K562 (cell line): ENCODE data around the gene ABR. TPM values are rescaled to one million over a fixed set of nuclear protein-coding genes. Genes with fewer than 3 reads are reported as not detected.

Experiments
- ATAC-seq: fragments of 200-7000 bp; cut with Tn5 transposase; 3 replicates; pipeline ENCODE4 v1.9.1; 2020; ENCODE audit warnings: moderate library complexity
- BruUV-seq: library from RNA; stranded (reverse); fragments of 400-500 nt; replicated peaks from 2 replicates; lab custom pipeline; 2021; lab: Mats Ljungman, UMichigan
- CTCF ChIA-PET: fragments of 300-600 bp; formaldehyde crosslinking; extraction: SDS; loops from one replicate; lab custom pipeline; 2021; ENCODE audit warnings: low intra/inter-chr PET ratio; lab: Yijun Ruan, JAX
- POLR2A ChIA-PET: fragments of 300-600, 350-650 bp; sonication (Branson Sonifier 250); formaldehyde crosslinking; extraction: SDS; loops from one replicate; lab custom pipeline; 2021; ENCODE audit warnings: antibody characterized with exemption, inconsistent platforms; lab: Yijun Ruan, JAX
- DNase-seq, 4 experiments: peaks; one replicate each; pipeline versions ENCODE4 v3.0.0 to v3.0.0-alpha.2; 2011 to 2018; ENCODE audit warnings: low spot score in 3 of 4, mixed read lengths in 3 of 4; ENCODE audit errors: extremely low read depth in 1 of 4
- FAIRE-seq: peaks from 2 replicates; lab custom pipeline; 2011; peaks lifted over from hg19 to GRCh38; lab: Jason Lieb, UNC
- H2AFZ ChIP-seq: 2 replicates; pipeline ENCODE4 v1.6.0; 2011; ENCODE audit warnings: low read depth, low read length, control low read depth, inconsistent platforms
- H3K27ac ChIP-seq: fragments of 200-600 bp; 3 replicates; pipeline ENCODE4 v1.8.0; 2011; ENCODE audit warnings: low read depth, mild to moderate bottlenecking, control low read depth, inconsistent platforms, low read length, moderate library complexity, mixed read lengths; ENCODE audit errors: extremely low read depth
- H3K27me3 ChIP-seq, 2 experiments: fragments of 300-600 bp in 1 of 2; 2 replicates in 1 of 2; 3 replicates in 1 of 2; pipeline versions ENCODE4 v1.6.0 to v1.8.0; 2011; ENCODE audit warnings: inconsistent platforms in 2 of 2, low read length in 2 of 2, mild to moderate bottlenecking in 1 of 2, mixed read lengths in 1 of 2, moderate library complexity in 1 of 2; ENCODE audit not compliant: control insufficient read depth in 2 of 2, insufficient read depth in 2 of 2
- H3K36me3 ChIP-seq: fragments of 300-600 bp; 3 replicates; pipeline ENCODE4 v1.8.0; 2011; ENCODE audit warnings: mild to moderate bottlenecking, low read length, inconsistent platforms; ENCODE audit not compliant: control insufficient read depth, insufficient read depth
- H3K4me1 ChIP-seq, 2 experiments: fragments of 200-600 bp in 1 of 2; replicated peaks in 1 of 2; 2 replicates in 1 of 2; 3 replicates in 1 of 2; pipeline versions ENCODE4 v1.5.1 to v1.8.0; 2011; ENCODE audit warnings: inconsistent platforms in 2 of 2, low read length in 2 of 2, mild to moderate bottlenecking in 1 of 2, mixed read lengths in 1 of 2, moderate library complexity in 1 of 2; ENCODE audit not compliant: control insufficient read depth in 2 of 2, insufficient read depth in 2 of 2
- H3K4me2 ChIP-seq: 2 replicates; pipeline ENCODE4 v1.6.1; 2011; ENCODE audit warnings: low read length, control low read depth, inconsistent platforms, mixed read lengths; ENCODE audit not compliant: insufficient read depth
- H3K4me3 ChIP-seq: fragments of 200-600 bp; sonication (generic), shearing (Covaris generic); 2 replicates; pipeline ENCODE4 v1.5.1; 2016; ENCODE audit warnings: control low read depth, inconsistent platforms
- H3K79me2 ChIP-seq: fragments of 200-600 bp; 3 replicates; pipeline ENCODE4 v1.8.0; 2011; ENCODE audit warnings: low read length, inconsistent platforms; ENCODE audit not compliant: control insufficient read depth, insufficient read depth
- H3K9ac ChIP-seq, 2 experiments: 2 replicates each; pipeline versions ENCODE4 v1.6.0 to v1.6.1; 2011; ENCODE audit warnings: low read depth in 2 of 2, low read length in 2 of 2, control low read depth in 1 of 2, inconsistent platforms in 1 of 2, mild to moderate bottlenecking in 1 of 2, mixed read lengths in 1 of 2; ENCODE audit not compliant: insufficient read depth in 1 of 2
- H3K9me1 ChIP-seq: one replicate; pipeline ENCODE4 v1.6.0; 2011; ENCODE audit warnings: inconsistent platforms, mild to moderate bottlenecking, low read length, moderate library complexity; ENCODE audit not compliant: control insufficient read depth, insufficient read depth
- H3K9me3 ChIP-seq: replicated peaks from 2 replicates; pipeline ENCODE4 v1.5.1; 2011; ENCODE audit warnings: low read depth, low read length, inconsistent platforms; ENCODE audit not compliant: control insufficient read depth, insufficient read depth
- H4K20me1 ChIP-seq: replicated peaks from 2 replicates; pipeline ENCODE4 v1.6.1; 2011; ENCODE audit warnings: low read length, inconsistent platforms, mixed read lengths; ENCODE audit not compliant: control insufficient read depth, insufficient read depth
- ATF3 ChIP-seq, 2 experiments: fragments of 450-650 bp in 1 of 2; sonication (generic) in 1 of 2; formaldehyde crosslinking in 1 of 2; IDR thresholded peaks in 1 of 2; conservative IDR thresholded peaks in 1 of 2; 2 replicates each; pipeline versions ENCODE4 v1.6.1 to v1.8.1; 2016 to 2023; ENCODE audit warnings: mild to moderate bottlenecking in 2 of 2, moderate library complexity in 2 of 2, inconsistent platforms in 1 of 2, missing genetic modification reagents in 1 of 2
- OTX1 ChIP-seq: fragments of 450-650 bp; formaldehyde crosslinking; IDR thresholded peaks from 2 replicates; pipeline ENCODE4 v1.4.0; 2022; ENCODE audit warnings: mild to moderate bottlenecking
- SFPQ ChIP-seq: fragments of 200-400 bp; formaldehyde crosslinking; IDR thresholded peaks from 2 replicates; pipeline ENCODE4 v1.6.1; 2017; ENCODE audit warnings: mild to moderate bottlenecking, low read depth, low read length, moderate library complexity
- ZBTB43 ChIP-seq: sonication (generic); formaldehyde crosslinking; IDR thresholded peaks from 2 replicates; pipeline ENCODE4 v1.8.0; 2023; ENCODE audit warnings: mild to moderate bottlenecking, missing genetic modification reagents
- WGBS: fragments of 100-300 bp; shearing (Covaris generic); methylation state at CpG from one replicate; pipeline ENCODE4 v1.1.6; 2016; ENCODE audit warnings: low coverage, mixed read lengths; ENCODE audit not compliant: insufficient coverage; ENCODE audit errors: missing lambda C conversion rate; 5-methylcytosine and 5-hydroxymethylcytosine counted together
- in situ Hi-C: fragments of 300-500 bp; cut with MboI; formaldehyde crosslinking; loops from 4 replicates; pipeline ENCODE4 v1.15.0; 2018; ENCODE audit warnings: inconsistent platforms, mixed read lengths
- intact Hi-C: fragments of 100-400 bp; cut with micrococcal nuclease; formaldehyde crosslinking; loops from 2 replicates; pipeline ENCODE4 v1.14.2; 2022
- polyA plus RNA-seq, 8 experiments: library from polyadenylated mRNA; depleted of rRNA in 4 of 8; stranded (reverse) in 5 of 8; unstranded in 3 of 8; fragments of >200 nt; fragmentation: Nextera tagmentation in 2 of 8; fragmentation: Illumina TruSeq in 1 of 8; extraction: Ambion mirVana in 2 of 8; extraction: Trizol in 1 of 8; gene quantifications; 2 replicates each; pipeline versions ENCODE4 v1.2.1 to v1.2.3, GENCODE V29; 2011 to 2014; ENCODE audit warnings: inconsistent platforms in 1 of 8, missing spikeins in 1 of 8
- total RNA-seq, 7 experiments: library from RNA; depleted of rRNA in 6 of 7; stranded (reverse); fragments of >200 nt in 6 of 7; fragmentation: Illumina TruSeq in 2 of 7; extraction: Trizol in 2 of 7; gene quantifications; 2 replicates each; pipeline versions ENCODE4 v1.2.1 to v1.2.3, GENCODE V29; 2011 to 2021; ENCODE audit warnings: low replicate concordance in 1 of 7
- TF ChIP-seq, protein P1 (sequence below): fragments of 150-350 bp; IDR thresholded peaks from 2 replicates; pipeline ENCODE4 v1.6.1; 2014; ENCODE audit warnings: low read depth, mild to moderate bottlenecking, low read length, borderline replicate concordance

The ABR gene
- total and polyA plus RNA-seq, 9 of the 15 experiments (the other 6 are each of a cell fraction or from before 2014, with no cell fraction given) = 0.07 to 1.6 (median 0.37) TPM; not detected in 1

DNA sequence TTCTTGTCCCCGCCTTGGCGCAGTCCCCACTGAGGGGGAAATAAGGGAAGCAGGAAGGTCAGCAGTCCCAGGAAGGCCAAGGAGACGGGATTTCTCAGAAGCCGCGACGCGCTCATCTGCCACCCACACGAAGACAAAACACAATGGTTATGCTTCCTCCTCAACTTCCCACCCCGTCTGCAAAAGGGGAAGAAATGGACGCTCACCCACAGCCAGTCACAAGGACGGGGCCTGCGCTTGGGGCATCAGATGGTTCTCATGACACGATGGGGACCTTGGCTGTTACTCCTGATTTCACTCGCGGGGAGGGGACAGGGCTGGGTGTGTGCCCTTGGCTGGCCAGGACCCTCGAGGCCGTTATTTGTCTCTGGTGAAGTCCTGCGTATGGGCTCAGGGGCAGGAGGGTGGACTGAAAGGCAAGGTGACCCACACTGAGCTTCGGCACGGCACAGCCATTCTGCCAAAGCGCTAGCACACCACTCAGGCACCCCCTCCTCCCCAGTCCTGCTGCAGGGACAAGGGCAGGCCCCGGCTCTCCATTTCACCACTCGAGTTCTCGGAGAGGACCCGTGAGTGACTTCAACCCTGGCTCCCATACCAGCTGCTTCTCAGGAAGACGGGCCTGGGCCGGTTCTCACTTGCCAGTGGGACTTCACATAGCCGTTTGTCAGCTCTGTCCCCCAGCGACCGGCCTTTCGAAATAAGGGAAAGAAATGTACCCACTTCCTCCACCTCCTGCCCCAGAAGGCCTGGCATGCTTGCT lies 84.5 kb downstream of the ABR start:
- FAIRE-seq = no peak
- Histone ChIP-seq H3K9me1 (no peaks in the 10 kb centered on the region), H4K20me1 (0 out of 2 replicates have a peak, but pooled peaks cover 5% of the 10 kb centered on the region), H3K36me3 (no peaks in the 10 kb centered on the region), H3K9me3 (no peaks in the 10 kb centered on the region), H3K4me2 (no peak overlapping the region), H3K79me2 (no peaks in the 10 kb centered on the region), H3K9ac (no peak overlapping the region; a peak in 1 of 4 replicates), H2AFZ (no peak overlapping the region), H3K4me3 (no peak overlapping the region), H3K27ac (no peak overlapping the region), H3K27me3 (peaks cover 24 to 82% of the 10 kb centered on the region in 2 experiments), H3K4me1 (peaks cover 0 to 5% of the 10 kb centered on the region in 2 experiments; a peak in 2 of 5 replicates)
- in situ Hi-C loops = no loop called here
- 3% methylated on average over 21 of the region's 31 CpGs for WGBS
- ChIA-PET CTCF (no interaction called here), POLR2A (interaction anchor here (0.7 kb wide), 1 partner anchor 8 kb away, joined by 3 read pairs; no protein-coding TSS in a partner anchor)
- no peak for DNase-seq
- intact Hi-C loops = no loop called here
- TF ChIP-seq SFPQ (no peak), ZBTB43 (no peak), OTX1 (CRISPR knock-in tag) (no peak), ATF3 (IDR thresholded peaks at IDR 0.05) (no peak), ATF3 (CRISPR knock-in tag; conservative IDR thresholded peaks at IDR 0.05) (no peak)
- TF ChIP-seq, protein P1, sequence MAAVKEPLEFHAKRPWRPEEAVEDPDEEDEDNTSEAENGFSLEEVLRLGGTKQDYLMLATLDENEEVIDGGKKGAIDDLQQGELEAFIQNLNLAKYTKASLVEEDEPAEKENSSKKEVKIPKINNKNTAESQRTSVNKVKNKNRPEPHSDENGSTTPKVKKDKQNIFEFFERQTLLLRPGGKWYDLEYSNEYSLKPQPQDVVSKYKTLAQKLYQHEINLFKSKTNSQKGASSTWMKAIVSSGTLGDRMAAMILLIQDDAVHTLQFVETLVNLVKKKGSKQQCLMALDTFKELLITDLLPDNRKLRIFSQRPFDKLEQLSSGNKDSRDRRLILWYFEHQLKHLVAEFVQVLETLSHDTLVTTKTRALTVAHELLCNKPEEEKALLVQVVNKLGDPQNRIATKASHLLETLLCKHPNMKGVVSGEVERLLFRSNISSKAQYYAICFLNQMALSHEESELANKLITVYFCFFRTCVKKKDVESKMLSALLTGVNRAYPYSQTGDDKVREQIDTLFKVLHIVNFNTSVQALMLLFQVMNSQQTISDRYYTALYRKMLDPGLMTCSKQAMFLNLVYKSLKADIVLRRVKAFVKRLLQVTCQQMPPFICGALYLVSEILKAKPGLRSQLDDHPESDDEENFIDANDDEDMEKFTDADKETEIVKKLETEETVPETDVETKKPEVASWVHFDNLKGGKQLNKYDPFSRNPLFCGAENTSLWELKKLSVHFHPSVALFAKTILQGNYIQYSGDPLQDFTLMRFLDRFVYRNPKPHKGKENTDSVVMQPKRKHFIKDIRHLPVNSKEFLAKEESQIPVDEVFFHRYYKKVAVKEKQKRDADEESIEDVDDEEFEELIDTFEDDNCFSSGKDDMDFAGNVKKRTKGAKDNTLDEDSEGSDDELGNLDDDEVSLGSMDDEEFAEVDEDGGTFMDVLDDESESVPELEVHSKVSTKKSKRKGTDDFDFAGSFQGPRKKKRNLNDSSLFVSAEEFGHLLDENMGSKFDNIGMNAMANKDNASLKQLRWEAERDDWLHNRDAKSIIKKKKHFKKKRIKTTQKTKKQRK = no peak
- no peak for ATAC-seq
- BruUV-seq = no TSS peak
